H1 (cell line): ENCODE data around the gene GRK3. TPM values are rescaled to one million over a fixed set of nuclear protein-coding genes. Genes with fewer than 3 reads are reported as not detected.

Experiments
- JUND ChIP-seq: IDR thresholded peaks from 2 replicates; pipeline ENCODE4 v1.6.1; 2011; ENCODE audit warnings: mild to moderate bottlenecking, improper control_type of control experiment, low read length
- POLR2AphosphoS5 ChIP-seq: IDR thresholded peaks from 2 replicates; pipeline ENCODE4 v1.6.1; 2011; ENCODE audit warnings: low read depth, low read length
- RAD21 ChIP-seq, 2 experiments: IDR thresholded peaks in 1 of 2; conservative IDR thresholded peaks in 1 of 2; 2 replicates each; pipeline ENCODE4 v1.6.1; 2011; ENCODE audit warnings: low read depth in 2 of 2, low read length in 2 of 2, improper control_type of control experiment in 1 of 2, inconsistent platforms in 1 of 2, mild to moderate bottlenecking in 1 of 2, moderate library complexity in 1 of 2
- RBBP5 ChIP-seq: IDR thresholded peaks from 2 replicates; pipeline ENCODE4 v1.7.1; 2012; ENCODE audit warnings: low read depth, mild to moderate bottlenecking, inconsistent platforms, low read length, moderate library complexity, borderline replicate concordance
- RXRA ChIP-seq: IDR thresholded peaks from 2 replicates; pipeline ENCODE4 v1.6.1; 2011; ENCODE audit warnings: low read depth, mild to moderate bottlenecking, low read length, moderate library complexity; ENCODE audit not compliant: insufficient read depth
- SIN3A ChIP-seq, 2 experiments: IDR thresholded peaks in 1 of 2; conservative IDR thresholded peaks in 1 of 2; 2 replicates each; pipeline ENCODE4 v1.6.1; 2011 to 2012; ENCODE audit warnings: low read length in 2 of 2, improper control_type of control experiment in 1 of 2, low read depth in 1 of 2, mild to moderate bottlenecking in 1 of 2
- SIRT6 ChIP-seq: IDR thresholded peaks from one replicate; pipeline ENCODE4 v1.7.1; 2012; ENCODE audit warnings: low read length, inconsistent platforms
- TCF12 ChIP-seq: IDR thresholded peaks from 2 replicates; pipeline ENCODE4 v1.6.1; 2011; ENCODE audit warnings: low read depth, mild to moderate bottlenecking, low read length
- polyA plus RNA-seq, 7 experiments: library from polyadenylated mRNA; depleted of rRNA in 3 of 7; stranded (reverse) in 5 of 7; unstranded in 2 of 7; fragments of >200 nt in 5 of 7; fragments of 200-250 nt in 2 of 7; gene quantifications; 1 replicate in 5 of 7; 2 replicates in 1 of 7; 4 replicates in 1 of 7; pipeline versions ENCODE4 v1.2.1 to v1.2.3, GENCODE V29; 2011 to 2013; ENCODE audit warnings: missing spikeins in 2 of 7, mixed read lengths in 2 of 7
- total RNA-seq: library from RNA; stranded (reverse); fragmentation: NEBNext Ultra II Directional; extraction: Animal tissue kit (Norgen Biotek cat#: 25700); gene quantifications from 2 replicates; pipeline ENCODE4 v1.2.1, GENCODE V29; 2021
- TF ChIP-seq, protein P1 (sequence below): fragments of 300-600 bp; sonication (generic); IDR thresholded peaks from 2 replicates; pipeline ENCODE4 v1.7.1; 2012; ENCODE audit warnings: low read length, moderate library complexity, mild to moderate bottlenecking, inconsistent platforms; ENCODE audit not compliant: insufficient replicate concordance
- TF ChIP-seq, protein P2 (sequence below): IDR thresholded peaks from 2 replicates; pipeline ENCODE4 v1.6.1; 2012; ENCODE audit warnings: low read length, inconsistent platforms

Gene GRK3
- total and polyA plus RNA-seq, 2 of the 8 experiments (the other 6 are each of a cell fraction or from before 2014, with no cell fraction given) = 7.5 to 35.3 TPM

DNA sequence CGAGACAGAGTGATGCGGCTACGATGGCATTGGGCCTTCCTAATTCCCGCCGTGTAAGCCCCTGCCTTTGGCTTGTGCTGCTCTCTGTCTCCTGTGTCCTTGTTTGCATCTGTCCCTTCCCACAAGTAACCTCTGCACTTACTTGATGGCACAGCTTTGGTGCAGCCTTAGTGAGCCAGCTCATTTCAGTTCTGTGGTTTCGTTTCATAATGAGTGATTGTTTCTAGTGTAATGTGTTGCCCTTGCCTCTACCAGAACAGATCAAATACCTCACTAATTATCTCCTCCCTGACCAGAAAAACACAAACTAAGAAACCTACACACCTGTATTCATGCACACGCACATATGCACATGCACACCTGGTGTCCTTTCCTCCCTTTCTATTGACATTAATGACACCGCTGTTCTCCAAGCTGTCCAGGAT lies 58.8 kb downstream of the GRK3 start (continued):
- TF ChIP-seq, protein P1, sequence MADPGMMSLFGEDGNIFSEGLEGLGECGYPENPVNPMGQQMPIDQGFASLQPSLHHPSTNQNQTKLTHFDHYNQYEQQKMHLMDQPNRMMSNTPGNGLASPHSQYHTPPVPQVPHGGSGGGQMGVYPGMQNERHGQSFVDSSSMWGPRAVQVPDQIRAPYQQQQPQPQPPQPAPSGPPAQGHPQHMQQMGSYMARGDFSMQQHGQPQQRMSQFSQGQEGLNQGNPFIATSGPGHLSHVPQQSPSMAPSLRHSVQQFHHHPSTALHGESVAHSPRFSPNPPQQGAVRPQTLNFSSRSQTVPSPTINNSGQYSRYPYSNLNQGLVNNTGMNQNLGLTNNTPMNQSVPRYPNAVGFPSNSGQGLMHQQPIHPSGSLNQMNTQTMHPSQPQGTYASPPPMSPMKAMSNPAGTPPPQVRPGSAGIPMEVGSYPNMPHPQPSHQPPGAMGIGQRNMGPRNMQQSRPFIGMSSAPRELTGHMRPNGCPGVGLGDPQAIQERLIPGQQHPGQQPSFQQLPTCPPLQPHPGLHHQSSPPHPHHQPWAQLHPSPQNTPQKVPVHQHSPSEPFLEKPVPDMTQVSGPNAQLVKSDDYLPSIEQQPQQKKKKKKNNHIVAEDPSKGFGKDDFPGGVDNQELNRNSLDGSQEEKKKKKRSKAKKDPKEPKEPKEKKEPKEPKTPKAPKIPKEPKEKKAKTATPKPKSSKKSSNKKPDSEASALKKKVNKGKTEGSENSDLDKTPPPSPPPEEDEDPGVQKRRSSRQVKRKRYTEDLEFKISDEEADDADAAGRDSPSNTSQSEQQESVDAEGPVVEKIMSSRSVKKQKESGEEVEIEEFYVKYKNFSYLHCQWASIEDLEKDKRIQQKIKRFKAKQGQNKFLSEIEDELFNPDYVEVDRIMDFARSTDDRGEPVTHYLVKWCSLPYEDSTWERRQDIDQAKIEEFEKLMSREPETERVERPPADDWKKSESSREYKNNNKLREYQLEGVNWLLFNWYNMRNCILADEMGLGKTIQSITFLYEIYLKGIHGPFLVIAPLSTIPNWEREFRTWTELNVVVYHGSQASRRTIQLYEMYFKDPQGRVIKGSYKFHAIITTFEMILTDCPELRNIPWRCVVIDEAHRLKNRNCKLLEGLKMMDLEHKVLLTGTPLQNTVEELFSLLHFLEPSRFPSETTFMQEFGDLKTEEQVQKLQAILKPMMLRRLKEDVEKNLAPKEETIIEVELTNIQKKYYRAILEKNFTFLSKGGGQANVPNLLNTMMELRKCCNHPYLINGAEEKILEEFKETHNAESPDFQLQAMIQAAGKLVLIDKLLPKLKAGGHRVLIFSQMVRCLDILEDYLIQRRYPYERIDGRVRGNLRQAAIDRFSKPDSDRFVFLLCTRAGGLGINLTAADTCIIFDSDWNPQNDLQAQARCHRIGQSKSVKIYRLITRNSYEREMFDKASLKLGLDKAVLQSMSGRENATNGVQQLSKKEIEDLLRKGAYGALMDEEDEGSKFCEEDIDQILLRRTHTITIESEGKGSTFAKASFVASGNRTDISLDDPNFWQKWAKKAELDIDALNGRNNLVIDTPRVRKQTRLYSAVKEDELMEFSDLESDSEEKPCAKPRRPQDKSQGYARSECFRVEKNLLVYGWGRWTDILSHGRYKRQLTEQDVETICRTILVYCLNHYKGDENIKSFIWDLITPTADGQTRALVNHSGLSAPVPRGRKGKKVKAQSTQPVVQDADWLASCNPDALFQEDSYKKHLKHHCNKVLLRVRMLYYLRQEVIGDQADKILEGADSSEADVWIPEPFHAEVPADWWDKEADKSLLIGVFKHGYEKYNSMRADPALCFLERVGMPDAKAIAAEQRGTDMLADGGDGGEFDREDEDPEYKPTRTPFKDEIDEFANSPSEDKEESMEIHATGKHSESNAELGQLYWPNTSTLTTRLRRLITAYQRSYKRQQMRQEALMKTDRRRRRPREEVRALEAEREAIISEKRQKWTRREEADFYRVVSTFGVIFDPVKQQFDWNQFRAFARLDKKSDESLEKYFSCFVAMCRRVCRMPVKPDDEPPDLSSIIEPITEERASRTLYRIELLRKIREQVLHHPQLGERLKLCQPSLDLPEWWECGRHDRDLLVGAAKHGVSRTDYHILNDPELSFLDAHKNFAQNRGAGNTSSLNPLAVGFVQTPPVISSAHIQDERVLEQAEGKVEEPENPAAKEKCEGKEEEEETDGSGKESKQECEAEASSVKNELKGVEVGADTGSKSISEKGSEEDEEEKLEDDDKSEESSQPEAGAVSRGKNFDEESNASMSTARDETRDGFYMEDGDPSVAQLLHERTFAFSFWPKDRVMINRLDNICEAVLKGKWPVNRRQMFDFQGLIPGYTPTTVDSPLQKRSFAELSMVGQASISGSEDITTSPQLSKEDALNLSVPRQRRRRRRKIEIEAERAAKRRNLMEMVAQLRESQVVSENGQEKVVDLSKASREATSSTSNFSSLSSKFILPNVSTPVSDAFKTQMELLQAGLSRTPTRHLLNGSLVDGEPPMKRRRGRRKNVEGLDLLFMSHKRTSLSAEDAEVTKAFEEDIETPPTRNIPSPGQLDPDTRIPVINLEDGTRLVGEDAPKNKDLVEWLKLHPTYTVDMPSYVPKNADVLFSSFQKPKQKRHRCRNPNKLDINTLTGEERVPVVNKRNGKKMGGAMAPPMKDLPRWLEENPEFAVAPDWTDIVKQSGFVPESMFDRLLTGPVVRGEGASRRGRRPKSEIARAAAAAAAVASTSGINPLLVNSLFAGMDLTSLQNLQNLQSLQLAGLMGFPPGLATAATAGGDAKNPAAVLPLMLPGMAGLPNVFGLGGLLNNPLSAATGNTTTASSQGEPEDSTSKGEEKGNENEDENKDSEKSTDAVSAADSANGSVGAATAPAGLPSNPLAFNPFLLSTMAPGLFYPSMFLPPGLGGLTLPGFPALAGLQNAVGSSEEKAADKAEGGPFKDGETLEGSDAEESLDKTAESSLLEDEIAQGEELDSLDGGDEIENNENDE = no peak
- no peak for TF ChIP-seq RBBP5
- TF ChIP-seq JUND = no peak
- no peak for TF ChIP-seq RAD21 (IDR thresholded peaks at IDR 0.05 in 1 of 2, conservative IDR thresholded peaks at IDR 0.05 in 1 of 2; ENCODE audit: low read depth in 2 of 2, low read length in 2 of 2)
- TF ChIP-seq SIN3A (conservative IDR thresholded peaks at IDR 0.05 in 1 of 2, IDR thresholded peaks at IDR 0.05 in 1 of 2; ENCODE audit: low read depth in 1 of 2, low read length in 2 of 2) = no peak
- no peak for TF ChIP-seq POLR2AphosphoS5
- TF ChIP-seq, protein P2, sequence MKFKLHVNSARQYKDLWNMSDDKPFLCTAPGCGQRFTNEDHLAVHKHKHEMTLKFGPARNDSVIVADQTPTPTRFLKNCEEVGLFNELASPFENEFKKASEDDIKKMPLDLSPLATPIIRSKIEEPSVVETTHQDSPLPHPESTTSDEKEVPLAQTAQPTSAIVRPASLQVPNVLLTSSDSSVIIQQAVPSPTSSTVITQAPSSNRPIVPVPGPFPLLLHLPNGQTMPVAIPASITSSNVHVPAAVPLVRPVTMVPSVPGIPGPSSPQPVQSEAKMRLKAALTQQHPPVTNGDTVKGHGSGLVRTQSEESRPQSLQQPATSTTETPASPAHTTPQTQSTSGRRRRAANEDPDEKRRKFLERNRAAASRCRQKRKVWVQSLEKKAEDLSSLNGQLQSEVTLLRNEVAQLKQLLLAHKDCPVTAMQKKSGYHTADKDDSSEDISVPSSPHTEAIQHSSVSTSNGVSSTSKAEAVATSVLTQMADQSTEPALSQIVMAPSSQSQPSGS = no peak
- no peak for TF ChIP-seq TCF12
- TF ChIP-seq RXRA = no peak
- TF ChIP-seq SIRT6 = no peak
